Neural progenitor cell (in vitro differentiated cells): Measurements from ENCODE around the gene PPP1R9A.

Experiments used
- CTCF ChIP-seq: fragments of 200-600 bp; sonication (generic); IDR thresholded peaks from 2 replicates; pipeline ENCODE4 v1.5.1; 2017; ENCODE audit warnings: antibody characterized with exemption, mild to moderate bottlenecking
- EZH2 ChIP-seq: fragments of 200-600 bp; sonication (generic); IDR thresholded peaks from 2 replicates; pipeline ENCODE4 v1.6.1; 2017; ENCODE audit warnings: antibody characterized with exemption, mild to moderate bottlenecking, moderate library complexity

DNA sequence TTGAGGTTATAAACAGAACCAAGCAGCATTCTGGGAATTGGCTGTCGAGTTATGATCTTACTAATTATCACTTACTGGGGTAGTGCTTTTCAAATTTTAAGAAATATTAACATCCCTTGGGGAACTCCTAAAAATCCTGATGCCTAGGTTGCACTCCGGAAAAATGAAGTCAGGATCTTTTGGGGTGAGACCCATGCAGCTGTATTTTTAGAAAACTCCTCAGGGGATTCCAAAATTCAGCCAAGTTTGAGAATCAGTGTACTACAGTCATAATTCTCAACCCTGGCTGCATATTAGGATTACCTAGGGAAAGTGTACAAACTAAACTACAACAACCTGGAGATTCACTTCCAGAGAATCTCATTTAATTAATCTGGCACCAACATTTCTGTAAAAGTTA, 17.2 kb upstream of the PPP1R9A start:
- TF ChIP-seq CTCF: no peak
- TF ChIP-seq EZH2: no peak
